ENCODE measurements around the gene WIF1.

DNA sequence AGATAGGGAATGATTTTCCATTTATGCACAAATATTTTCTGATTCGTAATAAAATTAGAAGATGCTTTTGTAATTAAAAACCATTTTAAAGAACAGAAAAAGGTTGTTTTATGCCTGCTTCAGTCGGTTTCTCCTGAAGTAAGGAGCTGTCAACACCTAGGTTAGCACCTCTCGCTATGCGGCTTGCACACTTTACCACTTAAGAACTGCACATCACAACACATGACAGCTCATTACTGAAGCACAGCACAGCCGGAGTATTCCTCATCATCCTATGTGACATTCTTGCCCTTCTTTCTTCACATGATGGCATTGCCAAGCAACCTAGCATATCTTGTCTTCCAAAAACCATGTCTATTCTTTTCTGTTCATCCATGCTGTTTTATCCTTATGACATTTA, 5.4 kb upstream of the WIF1 start:
- no peak for TF ChIP-seq POLR2AphosphoS5 (IDR thresholded peaks at IDR 0.05)
- TF ChIP-seq POLR2A (IDR thresholded peaks at IDR 0.05): no peak
